Measurements from ENCODE around the gene TFCP2L1. TPM values are rescaled to one million over a fixed set of nuclear protein-coding genes. Genes with fewer than 3 reads are reported as not detected.

TFCP2L1 gene
- total RNA-seq, 1 experiment from 2014 or later = 1.8 TPM

DNA sequence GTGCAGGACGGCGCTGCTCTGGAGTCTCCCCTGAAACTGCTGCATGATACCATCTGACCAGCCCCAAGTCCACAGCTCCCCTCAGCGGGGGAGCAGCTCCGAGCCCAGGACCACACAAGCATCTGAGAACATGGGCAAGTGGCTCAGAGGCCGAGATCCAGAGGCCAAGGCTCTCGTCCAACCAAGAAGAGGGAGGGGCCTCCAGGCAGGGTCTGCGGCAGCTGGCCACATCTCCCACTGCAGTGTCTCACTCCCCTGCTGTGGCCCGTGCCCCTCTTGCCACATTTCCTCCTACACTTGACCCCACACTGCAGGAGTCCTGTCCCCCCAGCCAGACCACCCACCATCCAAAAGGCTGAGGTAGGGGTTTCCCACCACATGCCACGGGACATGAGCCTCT is 50.2 kb downstream of the TFCP2L1 start:
- Histone ChIP-seq H3K27me3 (ENCODE audit: insufficient read depth, low read length) (no peaks in the 10 kb centered on the region; the same call in 1 of the 2 replicates), H3K9ac (ENCODE audit: extremely low read depth, insufficient read length, low read length) (no peak overlapping the region), H3K14ac (ENCODE audit: insufficient read depth, low read length) (no peak overlapping the region; the same call in 1 of the 2 replicates), H2AK5ac (ENCODE audit: insufficient read length, low read length) (no peak overlapping the region), H2BK20ac (ENCODE audit: low read depth, low read length, poor library complexity, severe bottlenecking) (no peak overlapping the region), H4K91ac (ENCODE audit: insufficient read length, low read depth, low read length) (no peak overlapping the region), H3K4me1 (ENCODE audit: insufficient read depth, low read length) (no peaks in the 10 kb centered on the region), H2BK15ac (ENCODE audit: low read depth, low read length) (no peak overlapping the region), H2AFZ (ENCODE audit: low read length) (no peak overlapping the region), H3K79me2 (ENCODE audit: insufficient read depth, low read length) (no peaks in the 10 kb centered on the region), H4K20me1 (ENCODE audit: control insufficient read depth, insufficient read depth, insufficient read length) (no peaks in the 10 kb centered on the region), H3K4ac (ENCODE audit: low read depth, low read length) (no peak overlapping the region), H2BK12ac (ENCODE audit: insufficient read length, low read depth, low read length) (no peak overlapping the region), H3K4me2 (ENCODE audit: insufficient read depth, insufficient read length, low read length) (no peak overlapping the region), H3K23ac (ENCODE audit: insufficient read length, low read depth, low read length) (no peak overlapping the region), H2BK5ac (ENCODE audit: insufficient read length, low read length) (no peak overlapping the region), H3K56ac (ENCODE audit: insufficient read length, low read depth, low read length) (no peak overlapping the region), H3K18ac (ENCODE audit: insufficient read length, low read depth, low read length) (no peak overlapping the region), H3K23me2 (ENCODE audit: insufficient read length, low read depth, low read length, poor library complexity, severe bottlenecking) (no peaks in the 10 kb centered on the region), H2BK120ac (ENCODE audit: low read depth, low read length, poor library complexity, severe bottlenecking) (no peak overlapping the region), H3K79me1 (ENCODE audit: insufficient read depth, low read depth, low read length, poor library complexity, severe bottlenecking) (no peaks in the 10 kb centered on the region), H4K8ac (replicated peaks; ENCODE audit: insufficient read length, low read depth, low read length) (peak overlapping the region; percentile 39), H4K5ac (ENCODE audit: insufficient read length, low read depth, low read length) (no peak overlapping the region), H3K27ac (ENCODE audit: insufficient read length, low read depth, low read length) (no peak overlapping the region), H3K9me3 (ENCODE audit: control insufficient read depth, low read depth, low read length) (no peaks in the 10 kb centered on the region), H3T11ph (ENCODE audit: low read length) (no peak overlapping the region)
- no peaks in the 10 kb centered on the region; a peak in 1 of 5 replicates for H3K9me3 Mint-ChIP-seq
- no peak overlapping the region for H3K4me3 Mint-ChIP-seq
- TF ChIP-seq, protein P1, sequence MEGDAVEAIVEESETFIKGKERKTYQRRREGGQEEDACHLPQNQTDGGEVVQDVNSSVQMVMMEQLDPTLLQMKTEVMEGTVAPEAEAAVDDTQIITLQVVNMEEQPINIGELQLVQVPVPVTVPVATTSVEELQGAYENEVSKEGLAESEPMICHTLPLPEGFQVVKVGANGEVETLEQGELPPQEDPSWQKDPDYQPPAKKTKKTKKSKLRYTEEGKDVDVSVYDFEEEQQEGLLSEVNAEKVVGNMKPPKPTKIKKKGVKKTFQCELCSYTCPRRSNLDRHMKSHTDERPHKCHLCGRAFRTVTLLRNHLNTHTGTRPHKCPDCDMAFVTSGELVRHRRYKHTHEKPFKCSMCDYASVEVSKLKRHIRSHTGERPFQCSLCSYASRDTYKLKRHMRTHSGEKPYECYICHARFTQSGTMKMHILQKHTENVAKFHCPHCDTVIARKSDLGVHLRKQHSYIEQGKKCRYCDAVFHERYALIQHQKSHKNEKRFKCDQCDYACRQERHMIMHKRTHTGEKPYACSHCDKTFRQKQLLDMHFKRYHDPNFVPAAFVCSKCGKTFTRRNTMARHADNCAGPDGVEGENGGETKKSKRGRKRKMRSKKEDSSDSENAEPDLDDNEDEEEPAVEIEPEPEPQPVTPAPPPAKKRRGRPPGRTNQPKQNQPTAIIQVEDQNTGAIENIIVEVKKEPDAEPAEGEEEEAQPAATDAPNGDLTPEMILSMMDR (conservative IDR thresholded peaks at IDR 0.05) = no peak
- H3K27ac Mint-ChIP-seq = 0 out of 7 replicates have a peak overlapping the region, but pooled peaks of 1 of the 3 experiments have one; percentile 39
- peaks cover 2 to 4% of the 10 kb centered on the region in 2 experiments; a peak in 3 of 4 replicates for H3K4me1 Mint-ChIP-seq
- WGBS (ENCODE audit: extremely low coverage, insufficient read length, low lambda C conversion rate) = no CpG with 5 or more reads among the region's 9 CpGs
- peaks cover 2% of the 10 kb centered on the region; the same call in 1 of the 2 replicates for H3K27me3 Mint-ChIP-seq (ENCODE audit: low read depth)
- no peak for DNase-seq
- no peaks in the 10 kb centered on the region for H3K36me3 Mint-ChIP-seq (ENCODE audit: insufficient read depth in 1 of 3, low read depth in 3 of 3)

Data from H9 (cell line).